ENCODE measurements around the gene FANCF. TPM values are rescaled to one million over a fixed set of nuclear protein-coding genes. Genes with fewer than 3 reads are reported as not detected.

FANCF gene
- total RNA-seq, 1 experiment from 2014 or later: 5.2 TPM

DNA sequence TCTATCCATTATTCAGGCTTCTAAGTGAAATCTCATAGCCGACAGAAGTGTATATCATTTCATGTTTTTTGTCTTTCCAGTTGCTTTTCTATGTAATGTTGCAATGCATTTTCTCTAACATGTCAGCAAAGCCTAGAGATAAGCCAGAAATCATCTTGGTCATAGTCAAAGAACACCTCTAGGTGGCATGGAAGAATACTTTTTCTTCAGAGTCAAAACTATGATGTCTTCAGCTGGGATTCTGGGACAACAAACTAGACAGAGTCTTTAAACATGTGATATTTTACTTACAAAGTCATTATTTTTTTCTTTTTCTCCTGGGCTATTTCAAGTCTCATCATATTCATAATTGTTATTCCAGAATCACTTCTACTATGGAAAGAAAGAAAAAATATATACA, 45.2 kb upstream of the FANCF start:
- Histone ChIP-seq H3K27me3 (ENCODE audit: insufficient read depth, low read length) (peaks cover 28% of the 10 kb centered on the region), H3K27ac (ENCODE audit: low read depth, low read length) (no peak overlapping the region), H3K9me2 (ENCODE audit: insufficient read depth) (no peaks in the 10 kb centered on the region), H3K36me3 (ENCODE audit: control insufficient read depth in 1 of 2, insufficient read depth in 2 of 2, low read length in 2 of 2) (no peaks in the 10 kb centered on the region), H3K4me1 (ENCODE audit: control insufficient read depth in 1 of 2, insufficient read depth in 2 of 2, low read length in 2 of 2) (no peaks in the 10 kb centered on the region), H3K4me2 (ENCODE audit: low read length) (no peak overlapping the region), H2AFZ (ENCODE audit: low read depth, low read length, poor library complexity, severe bottlenecking) (no peak overlapping the region), H3K4me3 (replicated peaks in 1 of 2; ENCODE audit: low read depth in 1 of 2, low read length in 2 of 2) (no peak overlapping the region), H3K9me3 (ENCODE audit: control insufficient read depth in 1 of 2, insufficient read depth in 1 of 2, low read depth in 1 of 2, low read length in 2 of 2) (no peaks in the 10 kb centered on the region), H3K79me2 (ENCODE audit: insufficient read depth, low read length) (no peaks in the 10 kb centered on the region), H3K9ac (ENCODE audit: low read length) (no peak overlapping the region), H4K20me1 (ENCODE audit: insufficient read depth) (no peaks in the 10 kb centered on the region)
- RAD21 ChIA-PET (ENCODE audit: low non-redundant PET in 1 of 2, low total read pairs in 2 of 2, uncharacterized antibody in 2 of 2, unreplicated experiment in 2 of 2): no interaction called here
- intact Hi-C loops (cut with micrococcal nuclease): loop anchor here (5.0 kb wide), 1 partner anchor 106 kb away; no protein-coding TSS in a partner anchor
- ATAC-seq (peak; percentile 64; the same call in 1 of the 2 replicates), DNase-seq (ENCODE audit: low read depth, low spot score) (no peak)
- POLR2A ChIA-PET: no interaction called here
- no TSS peak for BruUV-seq (replicated peaks)
- TF ChIP-seq ELF1 (IDR thresholded peaks at IDR 0.05; ENCODE audit: borderline replicate concordance, low read depth) (no peak), EGR1 (IDR thresholded peaks at IDR 0.05; ENCODE audit: low read depth) (no peak), CBX3 (IDR thresholded peaks at IDR 0.05; ENCODE audit: low read depth) (no peak), POLR2A (IDR thresholded peaks at IDR 0.05; ENCODE audit: borderline replicate concordance, extremely low read depth, insufficient read depth, insufficient read length) (no peak), RAD21 (IDR thresholded peaks at IDR 0.05; ENCODE audit: low read depth) (peak; percentile 28; the same call in 1 of the 2 replicates), YY1 (IDR thresholded peaks at IDR 0.05; ENCODE audit: extremely low read depth, insufficient replicate concordance, low read depth, low read length) (no peak), JUND (IDR thresholded peaks at IDR 0.05) (no peak), SP1 (IDR thresholded peaks at IDR 0.05; ENCODE audit: low read depth) (no peak), SIN3A (IDR thresholded peaks at IDR 0.05; ENCODE audit: low read depth) (no peak), CEBPB (IDR thresholded peaks at IDR 0.05; ENCODE audit: low read depth) (no peak)
- TF ChIP-seq, protein P1, sequence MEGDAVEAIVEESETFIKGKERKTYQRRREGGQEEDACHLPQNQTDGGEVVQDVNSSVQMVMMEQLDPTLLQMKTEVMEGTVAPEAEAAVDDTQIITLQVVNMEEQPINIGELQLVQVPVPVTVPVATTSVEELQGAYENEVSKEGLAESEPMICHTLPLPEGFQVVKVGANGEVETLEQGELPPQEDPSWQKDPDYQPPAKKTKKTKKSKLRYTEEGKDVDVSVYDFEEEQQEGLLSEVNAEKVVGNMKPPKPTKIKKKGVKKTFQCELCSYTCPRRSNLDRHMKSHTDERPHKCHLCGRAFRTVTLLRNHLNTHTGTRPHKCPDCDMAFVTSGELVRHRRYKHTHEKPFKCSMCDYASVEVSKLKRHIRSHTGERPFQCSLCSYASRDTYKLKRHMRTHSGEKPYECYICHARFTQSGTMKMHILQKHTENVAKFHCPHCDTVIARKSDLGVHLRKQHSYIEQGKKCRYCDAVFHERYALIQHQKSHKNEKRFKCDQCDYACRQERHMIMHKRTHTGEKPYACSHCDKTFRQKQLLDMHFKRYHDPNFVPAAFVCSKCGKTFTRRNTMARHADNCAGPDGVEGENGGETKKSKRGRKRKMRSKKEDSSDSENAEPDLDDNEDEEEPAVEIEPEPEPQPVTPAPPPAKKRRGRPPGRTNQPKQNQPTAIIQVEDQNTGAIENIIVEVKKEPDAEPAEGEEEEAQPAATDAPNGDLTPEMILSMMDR (IDR thresholded peaks at IDR 0.05 in 2 of 3, conservative IDR thresholded peaks at IDR 0.05 in 1 of 3; ENCODE audit: borderline replicate concordance in 1 of 3, insufficient read depth in 1 of 3, low read depth in 2 of 3, low read length in 2 of 3): peak in 1 of 3 experiments; percentile 32; a peak in 1 of 6 replicates
- TF ChIP-seq, protein P2, sequence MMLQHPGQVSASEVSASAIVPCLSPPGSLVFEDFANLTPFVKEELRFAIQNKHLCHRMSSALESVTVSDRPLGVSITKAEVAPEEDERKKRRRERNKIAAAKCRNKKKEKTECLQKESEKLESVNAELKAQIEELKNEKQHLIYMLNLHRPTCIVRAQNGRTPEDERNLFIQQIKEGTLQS (IDR thresholded peaks at IDR 0.05): no peak
- TF ChIP-seq, protein P3, sequence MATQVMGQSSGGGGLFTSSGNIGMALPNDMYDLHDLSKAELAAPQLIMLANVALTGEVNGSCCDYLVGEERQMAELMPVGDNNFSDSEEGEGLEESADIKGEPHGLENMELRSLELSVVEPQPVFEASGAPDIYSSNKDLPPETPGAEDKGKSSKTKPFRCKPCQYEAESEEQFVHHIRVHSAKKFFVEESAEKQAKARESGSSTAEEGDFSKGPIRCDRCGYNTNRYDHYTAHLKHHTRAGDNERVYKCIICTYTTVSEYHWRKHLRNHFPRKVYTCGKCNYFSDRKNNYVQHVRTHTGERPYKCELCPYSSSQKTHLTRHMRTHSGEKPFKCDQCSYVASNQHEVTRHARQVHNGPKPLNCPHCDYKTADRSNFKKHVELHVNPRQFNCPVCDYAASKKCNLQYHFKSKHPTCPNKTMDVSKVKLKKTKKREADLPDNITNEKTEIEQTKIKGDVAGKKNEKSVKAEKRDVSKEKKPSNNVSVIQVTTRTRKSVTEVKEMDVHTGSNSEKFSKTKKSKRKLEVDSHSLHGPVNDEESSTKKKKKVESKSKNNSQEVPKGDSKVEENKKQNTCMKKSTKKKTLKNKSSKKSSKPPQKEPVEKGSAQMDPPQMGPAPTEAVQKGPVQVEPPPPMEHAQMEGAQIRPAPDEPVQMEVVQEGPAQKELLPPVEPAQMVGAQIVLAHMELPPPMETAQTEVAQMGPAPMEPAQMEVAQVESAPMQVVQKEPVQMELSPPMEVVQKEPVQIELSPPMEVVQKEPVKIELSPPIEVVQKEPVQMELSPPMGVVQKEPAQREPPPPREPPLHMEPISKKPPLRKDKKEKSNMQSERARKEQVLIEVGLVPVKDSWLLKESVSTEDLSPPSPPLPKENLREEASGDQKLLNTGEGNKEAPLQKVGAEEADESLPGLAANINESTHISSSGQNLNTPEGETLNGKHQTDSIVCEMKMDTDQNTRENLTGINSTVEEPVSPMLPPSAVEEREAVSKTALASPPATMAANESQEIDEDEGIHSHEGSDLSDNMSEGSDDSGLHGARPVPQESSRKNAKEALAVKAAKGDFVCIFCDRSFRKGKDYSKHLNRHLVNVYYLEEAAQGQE (IDR thresholded peaks at IDR 0.05; ENCODE audit: low read depth): no peak
- CTCF ChIA-PET: interaction anchor here (1.3 kb wide), 1 partner anchor 117 kb away, joined by 9 read pairs; no protein-coding TSS in a partner anchor

All from HCT116 (cell line).